HG02642 (cell line): ENCODE data around the gene TEX44.

ENCODE experiments used
- ATAC-seq: cut with Tn5 transposase; IDR thresholded peaks from one replicate; pipeline ENCODE4 v1.9.1; 2021; ENCODE audit warnings: mild to moderate bottlenecking; ENCODE audit not compliant: unreplicated experiment, poor library complexity

The TEX44 gene

GRCh38 chr2:231604101-231604684 is 11.5 kb downstream of the TEX44 start:
- peak; percentile 39 for ATAC-seq

DNA sequence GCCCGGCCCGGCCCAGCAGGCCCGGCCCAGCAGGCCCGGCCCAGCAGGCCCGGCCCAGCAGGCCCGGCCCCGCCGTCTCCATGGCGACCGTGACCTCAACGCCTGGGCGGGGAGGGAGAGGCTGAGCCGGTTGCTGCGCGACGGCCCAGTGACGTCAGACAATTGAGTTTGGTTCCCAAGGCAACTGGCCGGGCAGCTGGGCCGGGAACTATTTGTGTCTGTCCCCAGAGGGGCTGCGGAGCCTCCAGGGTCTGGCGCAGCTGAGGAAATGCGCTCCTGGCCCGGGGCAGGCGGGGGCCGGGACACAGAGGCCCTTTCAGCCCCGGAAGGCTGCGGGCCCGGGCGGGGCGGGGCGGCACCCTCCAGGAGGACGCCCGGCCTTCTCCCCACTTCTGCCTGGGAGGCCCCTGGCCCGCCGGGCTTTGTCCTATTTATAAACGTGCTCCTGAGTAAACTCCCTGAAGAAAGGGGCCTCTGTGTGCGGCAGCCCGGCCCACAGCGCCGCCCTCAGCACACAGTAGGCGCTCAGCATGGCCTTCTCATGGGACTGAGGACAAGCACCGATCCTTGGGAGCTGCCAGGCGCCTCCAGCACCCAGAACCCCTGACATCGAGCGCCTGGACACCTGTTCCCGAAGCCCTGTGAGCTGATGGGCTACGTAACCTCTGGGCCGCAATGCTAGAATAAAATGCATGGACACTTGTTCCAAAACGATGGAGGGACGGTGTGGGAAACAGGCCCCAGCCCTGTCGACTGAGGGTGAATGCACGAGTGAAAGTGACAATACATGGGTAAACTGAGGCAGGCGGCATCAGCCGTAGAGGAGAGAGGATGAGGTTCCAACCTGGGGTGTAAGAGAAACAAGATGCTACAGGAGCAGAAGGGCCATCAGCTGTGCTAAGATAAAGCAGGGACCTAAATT is 12.3 kb downstream of the TEX44 start:
- peak; percentile 90 for ATAC-seq

GRCh38 chr2:231605607-231606091 is 13.0 kb downstream of the TEX44 start:
- ATAC-seq, result no peak

- no peak for ATAC-seq
Observed at GRCh38 chr2:231606941-231607340, 14.3 kb downstream of the TEX44 start.

GRCh38 chr2:231611273-231612108 is 18.8 kb downstream of the TEX44 start:
- ATAC-seq, result no peak

- no peak for ATAC-seq
Observed at GRCh38 chr2:231612109-231612455, 19.4 kb downstream of the TEX44 start.

GRCh38 chr2:231612456-231613330 is 20.0 kb downstream of the TEX44 start:
- peak; percentile 41 for ATAC-seq

GRCh38 chr2:231613331-231613662 is 20.6 kb downstream of the TEX44 start:
- peak; percentile 6 for ATAC-seq

DNA sequence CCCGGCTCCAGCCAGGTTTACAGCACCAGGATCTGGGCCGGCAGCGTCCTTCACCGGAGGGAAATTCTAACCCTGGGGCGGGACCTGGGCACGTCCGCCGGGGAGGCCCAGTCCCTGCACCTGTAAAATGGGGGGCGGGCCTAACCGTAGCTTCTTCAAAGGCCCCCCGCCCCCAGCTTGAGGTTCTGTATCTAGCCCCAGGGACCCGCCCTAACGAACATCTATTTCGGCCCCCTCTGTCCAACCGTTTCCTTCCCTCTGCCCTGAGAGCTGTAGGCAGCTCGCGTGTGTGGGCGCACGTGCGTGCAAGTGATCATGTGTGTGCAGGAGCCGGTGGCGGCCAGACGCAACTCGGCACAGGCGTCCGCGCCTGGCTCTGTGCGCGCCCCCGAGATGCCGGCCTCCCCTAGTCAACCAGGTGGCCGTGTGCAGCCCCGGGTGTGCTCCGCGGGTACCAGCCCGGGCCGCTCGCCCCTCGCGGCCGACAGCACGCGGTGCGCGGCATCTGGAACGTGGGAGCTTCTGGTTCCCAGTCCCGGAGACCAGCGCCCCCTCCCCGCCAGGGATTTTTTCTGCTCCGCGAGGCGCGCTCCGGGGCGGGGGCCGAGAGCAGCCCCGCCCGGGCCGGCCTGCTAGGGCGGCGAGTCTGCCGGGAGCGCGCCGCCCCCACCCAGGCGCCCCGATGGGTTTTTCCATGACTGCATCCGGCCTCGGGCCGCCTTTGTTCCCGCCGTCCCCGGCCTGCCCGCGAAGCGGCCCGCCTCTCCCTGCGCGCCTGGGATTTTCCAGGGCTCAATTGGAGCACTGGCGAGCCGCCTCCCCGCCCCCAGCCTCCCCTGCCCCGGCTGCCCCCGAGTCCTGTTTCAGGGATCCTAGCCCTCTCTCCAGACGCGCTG is 21.2 kb downstream of the TEX44 start:
- peak; percentile 65 for ATAC-seq

GRCh38 chr2:231614559-231615057 is 21.9 kb downstream of the TEX44 start:
- ATAC-seq, result peak; percentile 7

DNA sequence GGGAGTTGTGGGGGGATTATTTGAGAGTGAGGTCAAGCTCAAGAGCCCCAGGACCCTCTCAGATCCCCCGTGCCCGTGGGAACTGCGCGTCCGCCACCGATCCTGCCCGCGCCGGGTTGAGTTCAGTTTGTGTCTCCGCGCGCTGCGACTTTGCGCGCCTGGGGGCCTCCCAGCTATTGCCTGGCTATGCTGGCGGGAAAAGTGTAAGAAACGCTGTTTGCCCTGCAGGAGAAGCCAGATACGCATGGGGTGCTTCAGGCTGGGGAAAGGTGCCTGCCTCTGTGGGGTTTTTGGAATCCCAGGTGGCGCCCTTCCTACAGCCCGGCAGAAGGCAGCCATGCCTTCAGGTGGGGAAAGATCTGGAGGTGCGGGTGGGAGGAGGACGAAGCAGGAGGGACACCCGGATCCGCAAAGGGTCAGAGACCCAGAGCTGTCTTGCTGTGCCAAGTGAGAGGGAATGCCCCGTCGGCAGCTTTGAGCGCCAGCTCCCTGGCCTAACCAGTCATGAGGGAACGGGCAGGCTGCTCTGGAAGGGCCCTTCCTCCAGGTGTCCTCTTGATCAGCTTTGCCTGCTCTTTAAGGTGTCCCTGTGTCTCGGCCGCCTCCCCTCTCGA is 22.5 kb downstream of the TEX44 start:
- ATAC-seq, result no peak

DNA sequence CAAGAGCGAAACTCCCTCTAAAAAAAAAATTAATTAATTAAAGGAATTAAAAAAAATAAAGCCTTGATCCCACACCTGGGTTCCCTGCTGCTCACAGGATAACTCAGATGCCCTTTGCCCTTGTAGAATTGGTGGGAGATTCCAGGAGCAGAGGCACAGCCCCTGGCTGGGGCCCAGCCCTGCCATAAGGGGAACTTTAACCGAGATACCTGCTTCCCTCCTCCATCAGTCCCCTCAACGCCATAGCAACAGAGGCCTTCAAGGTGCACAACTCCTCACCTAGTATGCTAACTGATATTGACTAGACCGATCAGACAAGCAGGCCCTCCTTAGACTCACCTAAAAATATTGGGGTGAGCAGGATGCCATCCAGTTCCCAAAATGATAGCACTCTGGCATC is 23.6 kb downstream of the TEX44 start:
- ATAC-seq, result no peak

DNA sequence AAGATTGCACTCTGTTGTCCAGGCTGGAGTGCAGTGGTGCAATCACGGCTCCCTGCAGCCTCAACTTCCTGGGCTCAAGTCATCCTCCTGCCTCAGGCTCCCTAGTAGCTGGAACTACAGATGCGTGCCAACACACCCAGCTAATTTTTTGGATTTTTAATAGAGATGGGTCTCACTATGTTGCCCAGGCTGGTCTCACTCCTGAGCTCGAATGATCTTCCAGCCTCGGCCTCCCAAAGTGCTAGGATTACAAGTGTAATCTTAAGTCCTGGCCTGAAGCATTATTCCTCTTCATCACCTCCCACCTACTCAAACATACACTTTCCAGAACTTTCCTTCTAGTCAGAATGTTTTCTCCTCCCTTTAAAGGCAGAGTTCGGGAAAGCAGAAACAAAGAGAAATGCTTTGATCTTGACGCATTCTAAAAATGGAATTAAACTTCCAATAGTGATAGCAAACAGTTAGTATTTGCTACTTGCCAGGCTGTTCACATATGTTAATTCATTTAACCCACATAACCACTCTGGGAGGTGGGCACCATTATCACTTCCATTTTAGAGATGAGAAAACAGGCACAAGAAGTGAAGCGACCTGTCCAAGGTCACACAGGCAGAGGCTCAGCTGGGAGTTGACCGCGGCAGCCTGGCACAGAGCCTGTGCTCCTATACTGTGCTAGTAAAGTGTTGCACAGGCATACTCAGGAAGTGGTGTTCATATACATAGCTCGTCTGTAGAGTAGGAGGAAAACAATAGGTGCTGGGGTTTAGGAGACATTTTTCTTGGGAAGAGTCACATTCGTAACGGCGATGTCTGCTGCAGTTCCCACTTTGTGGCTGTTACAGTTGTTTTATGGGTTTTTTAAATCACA is 24.6 kb downstream of the TEX44 start:
- ATAC-seq, result no peak

DNA sequence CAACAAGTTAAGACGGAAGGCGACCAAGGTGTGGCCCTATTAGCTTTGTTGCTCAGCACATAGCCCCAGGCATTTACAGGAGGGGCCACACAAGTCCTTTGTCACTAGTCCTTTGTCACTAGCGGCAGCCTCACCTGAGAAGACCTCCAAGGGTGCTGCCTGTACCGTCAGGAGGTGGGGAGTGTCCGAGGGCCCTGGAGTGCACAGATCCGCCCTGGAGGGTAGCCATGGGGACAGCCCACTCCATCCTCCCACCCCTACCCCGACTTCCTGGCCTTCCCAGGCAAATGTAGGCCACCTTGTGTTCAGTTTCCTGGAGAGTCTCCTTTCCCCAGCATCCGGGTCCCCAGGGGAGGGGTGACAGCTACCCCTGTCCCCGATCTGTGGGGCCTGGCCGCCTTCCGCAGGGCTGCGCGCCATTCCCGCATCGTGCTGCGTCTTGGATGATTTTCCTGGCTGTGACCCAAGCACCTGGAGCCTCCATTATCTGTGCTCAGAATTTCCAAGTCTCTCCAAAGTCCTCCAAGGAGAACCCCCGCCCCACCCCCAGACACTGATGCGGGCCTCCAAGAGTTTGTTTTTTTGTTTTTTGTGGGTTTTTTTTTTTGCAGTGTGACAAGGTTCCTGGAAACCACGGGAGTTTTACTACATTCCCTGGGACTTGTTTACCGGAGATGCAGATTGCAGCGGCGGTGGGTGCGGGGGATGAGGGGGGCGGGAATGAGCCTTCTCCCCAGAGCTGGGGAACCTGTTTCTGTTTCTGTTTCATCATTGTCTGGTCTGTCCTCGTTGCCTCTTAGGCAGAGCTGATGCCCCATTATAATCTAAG is 28.6 kb downstream of the TEX44 start:
- no peak for ATAC-seq

DNA sequence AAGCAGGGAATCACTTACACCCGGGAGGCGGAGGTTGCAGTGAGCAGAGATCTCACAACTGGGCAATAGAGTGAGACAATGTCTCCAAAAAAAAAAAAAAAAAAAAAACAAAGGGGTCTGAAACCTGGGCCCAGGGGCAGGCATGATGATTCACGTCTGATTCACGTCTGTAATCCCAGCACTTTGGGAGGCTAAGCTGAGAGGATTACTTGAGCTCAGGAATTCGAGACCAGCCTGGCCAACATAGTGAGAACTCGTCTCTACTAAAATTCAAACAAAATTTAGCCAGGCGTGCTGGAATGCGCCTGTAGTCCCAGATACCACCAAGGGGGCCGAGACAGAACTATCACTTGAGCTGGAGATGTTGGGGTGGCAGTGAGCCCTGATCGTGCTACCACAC is 30.3 kb downstream of the TEX44 start:
- ATAC-seq, result no peak

DNA sequence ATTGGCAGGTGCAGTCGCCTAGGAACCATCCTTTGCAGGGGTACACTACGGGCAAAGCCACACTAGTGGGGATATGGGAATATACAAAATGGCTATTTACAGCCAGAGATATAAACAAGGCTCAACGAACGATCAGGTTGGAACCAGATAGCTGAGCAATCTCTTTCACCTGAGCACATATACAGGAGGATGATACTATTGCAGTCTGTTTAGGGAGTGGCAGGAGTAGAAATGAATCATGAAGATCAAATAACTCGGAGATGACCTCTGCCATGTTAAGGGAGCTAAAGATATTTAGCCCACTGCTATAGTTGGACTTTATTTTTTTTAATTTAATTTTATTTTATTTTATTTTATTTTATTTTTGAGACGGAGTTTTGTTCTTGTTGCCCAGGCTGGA is 33.8 kb downstream of the TEX44 start:
- ATAC-seq, result no peak
